Astrocyte of the spinal cord (primary cell): ENCODE measurements around the gene FAH.
A peak's percentile ranks its signal among the peaks of the same experiment; 100 is the strongest.

Experiments
- DNase-seq: peaks from one replicate; pipeline ENCODE4 v3.0.0; 2011; ENCODE audit warnings: low read depth, low spot score
- H3K4me3 ChIP-seq: 2 replicates; pipeline ENCODE4 v1.5.1; 2011; ENCODE audit warnings: low read depth, mild to moderate bottlenecking, low read length, moderate library complexity
- in situ Hi-C: cut with HindIII; loops from 2 replicates; pipeline ENCODE4 v1.10.0; 2017; ENCODE audit warnings: low sequenced_read_pairs
- TF ChIP-seq, protein P1 (sequence below): IDR thresholded peaks from 2 replicates; pipeline ENCODE4 v1.5.1; 2012; ENCODE audit warnings: low read depth, mild to moderate bottlenecking, low read length, inconsistent platforms

Gene FAH

DNA sequence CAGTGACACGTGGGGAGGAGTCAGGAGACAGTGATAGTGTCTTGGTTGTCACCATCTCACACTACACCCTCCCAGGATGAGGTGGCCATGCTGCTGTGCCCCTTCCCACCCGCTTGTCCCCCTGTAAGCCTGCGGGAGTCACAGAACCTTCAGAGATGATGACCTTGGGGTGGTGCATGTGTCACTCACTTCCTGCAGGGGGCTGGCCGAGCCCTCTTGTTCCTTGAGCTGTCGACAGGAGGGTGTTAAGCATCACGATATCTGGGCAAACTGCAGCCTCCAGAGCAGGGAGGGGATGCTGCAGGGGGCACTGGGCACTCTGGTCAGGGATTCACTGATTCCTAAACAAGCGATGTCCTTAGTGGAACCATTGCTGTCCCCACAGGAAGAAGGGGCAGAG lies 27.7 kb downstream of the FAH start:
- DNase-seq = no peak
- in situ Hi-C loops = no loop called here
- TF ChIP-seq, protein P1, sequence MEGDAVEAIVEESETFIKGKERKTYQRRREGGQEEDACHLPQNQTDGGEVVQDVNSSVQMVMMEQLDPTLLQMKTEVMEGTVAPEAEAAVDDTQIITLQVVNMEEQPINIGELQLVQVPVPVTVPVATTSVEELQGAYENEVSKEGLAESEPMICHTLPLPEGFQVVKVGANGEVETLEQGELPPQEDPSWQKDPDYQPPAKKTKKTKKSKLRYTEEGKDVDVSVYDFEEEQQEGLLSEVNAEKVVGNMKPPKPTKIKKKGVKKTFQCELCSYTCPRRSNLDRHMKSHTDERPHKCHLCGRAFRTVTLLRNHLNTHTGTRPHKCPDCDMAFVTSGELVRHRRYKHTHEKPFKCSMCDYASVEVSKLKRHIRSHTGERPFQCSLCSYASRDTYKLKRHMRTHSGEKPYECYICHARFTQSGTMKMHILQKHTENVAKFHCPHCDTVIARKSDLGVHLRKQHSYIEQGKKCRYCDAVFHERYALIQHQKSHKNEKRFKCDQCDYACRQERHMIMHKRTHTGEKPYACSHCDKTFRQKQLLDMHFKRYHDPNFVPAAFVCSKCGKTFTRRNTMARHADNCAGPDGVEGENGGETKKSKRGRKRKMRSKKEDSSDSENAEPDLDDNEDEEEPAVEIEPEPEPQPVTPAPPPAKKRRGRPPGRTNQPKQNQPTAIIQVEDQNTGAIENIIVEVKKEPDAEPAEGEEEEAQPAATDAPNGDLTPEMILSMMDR = no peak
- no peak overlapping the region for H3K4me3 ChIP-seq

DNA sequence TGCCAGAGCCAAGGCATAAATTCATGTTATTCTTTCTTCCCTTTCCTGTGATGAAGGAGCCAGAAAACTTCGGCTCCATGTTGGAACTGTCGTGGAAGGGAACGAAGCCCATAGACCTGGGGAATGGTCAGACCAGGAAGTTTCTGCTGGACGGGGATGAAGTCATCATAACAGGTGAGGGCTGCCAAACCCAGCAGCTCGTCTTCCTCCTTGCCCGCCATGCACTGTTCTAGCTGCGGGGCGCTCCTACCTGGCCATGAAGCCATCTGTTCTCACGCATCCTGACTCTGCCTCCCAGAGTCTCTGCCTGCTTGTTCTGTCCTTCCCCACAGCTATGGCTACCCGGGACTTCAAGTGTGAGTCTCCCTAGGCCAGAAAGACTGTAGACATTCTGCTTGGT lies 28.2 kb downstream of the FAH start:
- TF ChIP-seq, protein P1 = no peak
- in situ Hi-C loops = no loop called here
- no peak for DNase-seq
- H3K4me3 ChIP-seq = no peak overlapping the region

- no peak overlapping the region for H3K4me3 ChIP-seq
- TF ChIP-seq, protein P1 = no peak
- in situ Hi-C loops = no loop called here
- peak; percentile 73 for DNase-seq
Observed at GRCh38 chr15:80182611-80183261, 29.9 kb downstream of the FAH start.

DNA sequence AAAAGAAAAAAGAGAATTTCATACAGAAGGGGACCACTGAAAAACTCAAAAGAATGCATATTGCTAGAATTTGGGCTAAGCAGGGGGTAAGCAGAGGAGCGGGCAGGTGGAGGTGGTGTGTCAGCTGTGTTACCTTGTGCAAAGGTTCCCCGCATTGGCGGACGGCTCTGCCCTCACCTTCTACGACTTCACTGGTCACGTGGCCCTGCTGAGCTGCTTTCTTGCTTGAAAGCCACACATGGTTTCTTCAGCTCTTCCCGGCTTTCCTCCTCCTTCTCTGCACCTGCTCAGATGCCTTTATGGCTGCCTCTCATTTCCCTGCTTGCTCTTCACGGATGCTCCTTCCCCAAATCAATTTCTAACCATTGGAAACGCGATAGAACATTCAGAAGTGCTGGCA lies 30.5 kb downstream of the FAH start:
- in situ Hi-C loops = no loop called here

DNA sequence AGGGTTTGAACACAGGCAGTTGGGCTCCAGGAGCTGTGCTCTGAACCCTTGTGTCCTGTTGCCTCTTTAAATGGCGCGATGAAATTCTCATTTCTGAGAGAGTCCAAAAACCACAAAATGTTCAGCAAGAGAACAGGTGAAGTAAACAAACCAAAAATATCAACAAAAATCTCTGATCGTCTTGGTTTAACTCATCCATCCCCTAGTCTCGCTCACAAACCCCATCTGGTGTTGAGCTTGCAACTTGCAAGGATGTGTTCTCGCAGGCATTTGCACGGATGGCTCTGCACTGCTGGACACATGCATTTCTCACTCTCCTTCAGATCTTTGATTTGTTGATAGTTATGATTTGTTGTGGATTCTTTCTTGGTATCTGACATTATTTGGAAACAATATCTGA lies 31.1 kb downstream of the FAH start:
- DNase-seq = no peak
- in situ Hi-C loops = no loop called here
- TF ChIP-seq, protein P1 = peak; percentile 36
- no peak overlapping the region for H3K4me3 ChIP-seq

More for the DNA sequence above, 30.5 kb downstream of the FAH start:
- no peak for DNase-seq
- TF ChIP-seq, protein P1 = no peak
- H3K4me3 ChIP-seq = no peak overlapping the region

GRCh38 chr15:80184554-80184953 lies 31.8 kb downstream of the FAH start:
- in situ Hi-C loops = no loop called here
- TF ChIP-seq, protein P1 = no peak
- H3K4me3 ChIP-seq = no peak overlapping the region
- DNase-seq = no peak
